Fibroblast of peridontal ligament (primary cell): ENCODE measurements around the gene CHST15.

Experiments
- DNase-seq: peaks from one replicate; pipeline ENCODE4 v3.0.0-alpha.2; 2010; ENCODE audit errors: extremely low read depth

The CHST15 gene

GRCh38 chr10:124082555-124082954 is 10.8 kb downstream of the CHST15 start:
- DNase-seq: no peak

GRCh38 chr10:124081547-124082140 is 11.8 kb downstream of the CHST15 start:
- DNase-seq: no peak

GRCh38 chr10:124079864-124080263 is 13.5 kb downstream of the CHST15 start:
- DNase-seq: no peak

GRCh38 chr10:124078714-124079113 is 14.7 kb downstream of the CHST15 start:
- no peak for DNase-seq

- DNase-seq: no peak
These were observed 15.4 kb downstream of the CHST15 start for GRCh38 chr10:124078028-124078427.

- no peak for DNase-seq
These were observed 16.0 kb downstream of the CHST15 start for GRCh38 chr10:124077208-124077993.

- DNase-seq: no peak
These were observed 17.2 kb downstream of the CHST15 start for GRCh38 chr10:124076148-124076733.

GRCh38 chr10:124075231-124075955 is 18.0 kb downstream of the CHST15 start:
- no peak for DNase-seq

- DNase-seq: no peak
These were observed 18.8 kb downstream of the CHST15 start for GRCh38 chr10:124074501-124075109.

GRCh38 chr10:124073978-124074377 is 19.4 kb downstream of the CHST15 start:
- no peak for DNase-seq

- DNase-seq: no peak
These were observed 20.9 kb downstream of the CHST15 start for GRCh38 chr10:124072541-124072940.

- DNase-seq: no peak
These were observed 21.3 kb downstream of the CHST15 start for GRCh38 chr10:124072106-124072505.

GRCh38 chr10:124071141-124071540 is 22.3 kb downstream of the CHST15 start:
- no peak for DNase-seq

- no peak for DNase-seq
These were observed 22.7 kb downstream of the CHST15 start for GRCh38 chr10:124070666-124071065.

GRCh38 chr10:124069341-124070264 is 23.8 kb downstream of the CHST15 start:
- no peak for DNase-seq

- no peak for DNase-seq
These were observed 24.5 kb downstream of the CHST15 start for GRCh38 chr10:124068929-124069328.

GRCh38 chr10:124067825-124068400 is 25.5 kb downstream of the CHST15 start:
- DNase-seq: no peak

GRCh38 chr10:124066781-124067714 is 26.4 kb downstream of the CHST15 start:
- no peak for DNase-seq

GRCh38 chr10:124066126-124066700 is 27.2 kb downstream of the CHST15 start:
- no peak for DNase-seq
